GM08714 (cell line): ENCODE measurements around the gene CSMD2.

Experiments
- H3K4me3 ChIP-seq: fragments of 200-500 bp; sonication (Bioruptor generic); 2 replicates; pipeline ENCODE4 v1.5.1; 2014; ENCODE audit warnings: mild to moderate bottlenecking, low read length, inconsistent platforms
- ZNF274 ChIP-seq: IDR thresholded peaks from 2 replicates; pipeline ENCODE4 v1.6.1; 2012; ENCODE audit warnings: mild to moderate bottlenecking, low read depth, low read length

The CSMD2 gene

GRCh38 chr1:33660956-33661355 is 504.1 kb downstream of the CSMD2 start:
- TF ChIP-seq ZNF274: no peak
- no peak overlapping the region for H3K4me3 ChIP-seq

DNA sequence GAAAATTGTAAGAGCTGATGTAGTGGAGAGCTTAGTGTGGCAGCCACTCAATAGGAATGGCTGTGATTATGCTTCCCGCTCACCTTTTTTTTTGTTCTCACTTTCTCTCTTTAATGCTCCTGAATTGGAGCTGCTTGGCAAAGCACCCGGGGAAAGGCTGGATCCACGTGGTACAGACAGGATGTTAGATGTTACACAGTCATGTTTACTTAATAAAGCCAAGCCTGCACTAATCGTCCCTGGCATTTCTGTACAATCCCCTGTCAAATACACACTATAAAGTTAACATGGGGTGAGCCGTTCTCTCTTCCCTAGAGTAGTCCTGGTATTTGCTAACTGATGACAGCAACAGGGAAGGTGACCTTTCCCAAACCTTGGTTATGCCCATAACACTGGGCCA is 504.8 kb downstream of the CSMD2 start:
- no peak for TF ChIP-seq ZNF274
- H3K4me3 ChIP-seq: no peak overlapping the region

GRCh38 chr1:33659641-33660040 is 505.4 kb downstream of the CSMD2 start:
- no peak for TF ChIP-seq ZNF274
- H3K4me3 ChIP-seq: no peak overlapping the region

DNA sequence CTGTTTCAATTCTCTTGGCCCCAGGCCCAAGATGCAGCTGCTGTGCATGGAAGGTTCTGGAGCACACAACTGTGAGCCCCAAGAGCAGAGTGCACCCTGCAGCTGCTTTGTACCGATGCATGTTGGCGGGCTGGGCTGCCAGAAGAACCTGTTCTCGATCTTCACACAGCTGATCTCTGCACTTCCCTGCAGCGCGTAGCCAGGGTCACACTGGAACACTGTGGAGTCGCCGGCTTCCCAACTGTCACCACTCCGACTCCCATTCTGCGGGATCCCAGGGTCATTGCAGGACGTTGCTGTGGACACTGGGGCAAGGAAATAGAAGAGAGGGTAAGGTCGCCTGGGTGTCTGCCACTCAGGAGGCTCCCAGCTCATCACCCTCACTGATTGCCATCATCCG is 507.2 kb downstream of the CSMD2 start:
- H3K4me3 ChIP-seq: no peak overlapping the region
- no peak for TF ChIP-seq ZNF274

- no peak overlapping the region for H3K4me3 ChIP-seq
- no peak for TF ChIP-seq ZNF274
These were observed 508.5 kb downstream of the CSMD2 start for GRCh38 chr1:33656467-33657005.

- TF ChIP-seq ZNF274: no peak
- no peak overlapping the region for H3K4me3 ChIP-seq
These were observed 509.5 kb downstream of the CSMD2 start for GRCh38 chr1:33655496-33655895.

- no peak overlapping the region for H3K4me3 ChIP-seq
- TF ChIP-seq ZNF274: no peak
These were observed 510.7 kb downstream of the CSMD2 start for GRCh38 chr1:33654267-33654834.

DNA sequence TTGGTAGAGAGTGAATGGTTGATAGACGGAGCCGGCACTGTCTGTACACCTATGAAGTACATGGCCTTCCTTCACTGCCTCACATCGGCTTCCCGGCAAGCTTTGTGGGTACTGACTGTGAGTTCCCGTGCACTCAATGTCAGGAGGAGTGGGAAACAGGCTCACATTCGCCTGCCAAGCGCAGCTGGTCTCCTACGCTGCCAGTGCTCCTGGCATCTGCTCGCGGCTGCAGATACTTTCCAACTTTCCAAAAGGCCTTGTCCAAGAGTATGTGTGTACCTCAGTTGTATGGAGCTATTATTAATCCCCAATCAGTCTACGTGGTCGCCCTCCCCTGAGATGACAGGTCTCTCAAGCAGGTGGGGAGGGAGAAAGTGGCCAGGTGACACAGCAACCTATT is 511.8 kb downstream of the CSMD2 start:
- no peak for TF ChIP-seq ZNF274
- H3K4me3 ChIP-seq: no peak overlapping the region

- no peak overlapping the region for H3K4me3 ChIP-seq
- TF ChIP-seq ZNF274: no peak
These were observed 514.3 kb downstream of the CSMD2 start for GRCh38 chr1:33650708-33651107.

- no peak for TF ChIP-seq ZNF274
- no peak overlapping the region for H3K4me3 ChIP-seq
These were observed 515.3 kb downstream of the CSMD2 start for GRCh38 chr1:33649759-33650158.

DNA sequence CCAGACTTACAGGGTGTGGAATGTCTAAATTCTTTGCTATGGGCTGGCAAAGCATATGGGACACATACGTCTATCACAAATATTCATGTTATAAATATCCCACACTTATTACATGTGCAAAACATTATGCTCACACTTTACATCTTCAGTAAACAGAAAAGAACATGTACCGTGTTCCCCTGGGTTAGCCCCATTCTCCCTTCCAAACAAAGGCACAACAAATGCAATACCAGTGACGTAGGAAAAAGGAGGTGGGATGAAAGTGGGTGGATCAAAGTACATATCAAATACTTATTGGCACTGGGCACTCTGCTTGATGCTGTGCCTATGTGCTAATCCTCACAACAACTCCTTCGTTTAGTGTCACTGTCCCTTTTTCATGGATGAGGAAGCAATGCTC is 521.8 kb downstream of the CSMD2 start:
- TF ChIP-seq ZNF274: no peak

GRCh38 chr1:33641104-33641830 is 523.8 kb downstream of the CSMD2 start:
- TF ChIP-seq ZNF274: no peak

More for the DNA sequence above, 521.8 kb downstream of the CSMD2 start:
- H3K4me3 ChIP-seq: no peak overlapping the region

DNA sequence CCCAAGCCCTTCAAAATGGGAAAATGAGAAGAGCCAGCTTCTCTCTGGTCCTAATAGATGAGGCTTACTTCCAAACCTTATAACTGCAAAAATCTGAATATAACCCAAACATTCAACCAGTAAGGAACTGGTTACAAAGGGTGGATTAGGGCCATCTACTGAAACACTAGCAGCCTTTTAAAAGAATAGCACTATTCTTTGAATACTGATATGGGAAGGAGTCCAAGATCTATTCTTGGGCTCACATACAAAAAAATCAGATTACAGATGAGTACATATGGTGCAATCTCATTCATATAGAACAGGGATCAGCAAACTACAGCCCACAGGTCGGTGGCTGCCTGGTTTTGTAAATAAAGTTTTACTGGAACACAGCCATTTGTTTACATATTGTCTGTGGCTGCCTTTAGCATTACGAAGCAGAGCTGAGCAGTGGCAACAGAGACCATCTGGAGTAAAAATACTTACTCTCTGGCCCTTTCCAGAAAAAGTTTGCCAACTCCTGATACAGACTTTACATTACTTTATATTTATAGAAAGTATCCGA is 524.8 kb downstream of the CSMD2 start:
- TF ChIP-seq ZNF274: no peak
- H3K4me3 ChIP-seq: no peak overlapping the region

More at GRCh38 chr1:33641104-33641830, 523.8 kb downstream of the CSMD2 start:
- H3K4me3 ChIP-seq: no peak overlapping the region

DNA sequence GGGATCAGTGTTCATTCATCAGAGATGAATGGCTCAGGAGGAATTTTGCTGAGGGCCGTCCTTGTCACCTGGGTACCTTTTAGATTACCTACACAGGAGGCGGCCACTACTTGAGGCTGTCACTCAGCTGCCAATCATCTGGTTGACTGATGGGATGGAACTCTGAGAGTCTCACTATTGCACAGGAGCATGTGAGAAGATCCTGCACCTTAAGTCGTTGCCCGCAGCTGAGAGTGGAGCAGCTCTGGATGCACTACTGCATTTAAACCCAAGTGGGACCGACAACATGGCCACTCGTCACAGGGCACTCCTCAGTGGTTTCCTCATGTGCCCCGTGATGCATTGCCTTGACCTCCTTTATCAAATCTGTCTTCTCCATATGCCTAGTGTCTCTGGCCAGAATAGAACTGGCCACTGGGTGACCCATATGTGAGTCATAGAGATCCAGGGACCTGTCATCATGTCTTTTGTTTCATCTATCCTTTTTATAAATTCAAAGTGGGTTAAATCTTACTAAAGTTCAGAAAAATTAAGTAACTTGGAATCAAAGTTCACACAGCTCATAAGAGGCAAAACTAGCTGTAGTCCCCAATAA is 527.1 kb downstream of the CSMD2 start:
- TF ChIP-seq ZNF274: no peak
- H3K4me3 ChIP-seq: no peak overlapping the region

DNA sequence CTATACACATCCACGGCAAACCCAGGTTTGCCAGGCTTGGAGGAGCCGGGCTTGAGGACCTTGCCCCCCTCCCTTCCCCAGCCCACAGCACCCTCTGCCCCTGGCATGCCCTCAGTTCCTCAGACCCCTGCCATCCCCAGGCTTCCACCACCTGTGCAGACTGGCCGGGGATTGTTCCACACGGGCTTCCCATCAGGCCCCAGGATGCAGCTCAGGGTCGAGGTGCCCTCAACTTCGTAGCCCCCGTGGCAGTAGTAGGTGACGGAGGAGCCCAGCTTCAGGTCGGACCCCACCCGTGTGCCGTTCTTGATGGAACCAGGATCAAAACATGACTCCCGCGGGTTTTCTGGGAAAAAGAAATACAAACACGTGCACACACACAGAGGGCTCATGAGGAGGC is 528.8 kb downstream of the CSMD2 start:
- TF ChIP-seq ZNF274: no peak
- H3K4me3 ChIP-seq: no peak overlapping the region
